HG02870 (cell line): Measurements from ENCODE around the gene GRP.

ENCODE experiments used
- ATAC-seq: cut with Tn5 transposase; IDR thresholded peaks from one replicate; pipeline ENCODE4 v1.9.1; 2021; ENCODE audit warnings: mild to moderate bottlenecking, moderate library complexity; ENCODE audit not compliant: unreplicated experiment

GRP gene

DNA sequence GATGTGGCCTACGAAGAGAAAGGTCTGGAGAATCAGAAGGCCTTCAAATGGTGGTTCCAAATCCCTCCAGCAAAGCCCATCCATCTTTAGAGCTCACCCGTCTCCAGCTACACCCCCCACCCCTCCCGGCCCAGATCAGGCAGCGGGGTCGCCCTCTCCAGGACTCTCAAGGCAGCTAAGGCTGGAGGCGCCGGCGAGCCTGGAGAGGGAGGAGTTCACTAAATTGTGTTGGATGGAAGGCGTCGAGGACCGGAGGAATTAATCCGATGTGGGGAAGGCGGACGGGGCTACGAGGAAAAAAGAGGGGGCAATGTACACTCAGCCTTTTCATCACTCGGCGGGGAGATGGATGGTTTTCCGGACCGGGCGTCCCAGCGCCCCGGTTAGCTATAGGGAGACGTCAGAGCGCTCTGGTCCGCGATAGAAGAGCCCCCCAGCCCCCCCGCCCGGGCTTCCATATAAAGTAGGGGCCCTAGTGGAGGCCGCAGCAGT, at the start of gene GRP:
Gene GRP, plus strand, starts transcription at position 487 of the 492 bp plus-strand sequence. CDS start 108 bp downstream, outside the sequence.
- ATAC-seq, result no peak

DNA sequence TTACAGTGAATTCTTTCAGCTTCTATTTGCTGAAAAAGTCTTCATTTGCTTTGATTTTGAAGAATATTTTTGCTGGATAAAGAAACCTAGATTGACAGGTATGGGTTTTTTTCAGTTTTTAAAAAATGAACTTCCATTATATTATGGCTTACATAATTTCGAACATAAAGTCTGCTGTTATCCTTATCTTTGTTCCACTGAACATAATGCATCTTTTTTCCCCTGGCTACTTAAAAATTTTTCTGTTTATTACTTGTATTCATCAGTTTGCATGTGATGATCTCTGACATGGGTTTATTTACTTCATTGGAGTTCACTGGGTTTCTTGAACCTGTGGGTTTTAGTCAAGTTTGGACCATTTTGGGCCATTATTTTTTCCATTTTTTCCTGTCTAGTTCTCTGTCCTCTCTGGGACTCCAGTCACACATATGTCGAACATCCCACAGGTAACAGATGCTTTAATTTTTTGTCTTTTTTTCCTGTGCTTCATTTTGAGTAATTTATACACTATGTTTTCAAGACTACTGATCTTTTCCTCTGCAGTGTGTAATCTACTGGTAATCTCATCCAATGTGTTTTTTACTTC, 47.2 kb upstream of the GRP start:
- ATAC-seq, result no peak

DNA sequence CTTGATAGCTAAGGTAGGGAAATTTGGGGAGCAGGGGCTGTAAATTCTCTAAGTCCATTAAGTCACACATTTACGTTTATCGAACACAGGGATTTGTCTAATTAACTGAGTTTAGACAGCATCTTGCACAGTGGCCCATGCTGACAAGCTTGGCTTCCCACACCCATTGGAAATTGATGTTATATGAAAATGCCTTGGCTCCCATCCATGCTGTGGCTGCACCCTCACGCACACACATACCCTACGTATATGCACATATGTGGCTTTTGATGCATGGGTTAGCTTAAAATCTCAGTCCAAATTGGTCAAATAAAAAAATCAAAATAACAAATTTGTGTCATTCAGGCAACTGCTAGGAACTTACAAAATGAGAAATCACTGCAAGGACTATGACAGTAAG, 42.5 kb upstream of the GRP start:
- ATAC-seq, result no peak

DNA sequence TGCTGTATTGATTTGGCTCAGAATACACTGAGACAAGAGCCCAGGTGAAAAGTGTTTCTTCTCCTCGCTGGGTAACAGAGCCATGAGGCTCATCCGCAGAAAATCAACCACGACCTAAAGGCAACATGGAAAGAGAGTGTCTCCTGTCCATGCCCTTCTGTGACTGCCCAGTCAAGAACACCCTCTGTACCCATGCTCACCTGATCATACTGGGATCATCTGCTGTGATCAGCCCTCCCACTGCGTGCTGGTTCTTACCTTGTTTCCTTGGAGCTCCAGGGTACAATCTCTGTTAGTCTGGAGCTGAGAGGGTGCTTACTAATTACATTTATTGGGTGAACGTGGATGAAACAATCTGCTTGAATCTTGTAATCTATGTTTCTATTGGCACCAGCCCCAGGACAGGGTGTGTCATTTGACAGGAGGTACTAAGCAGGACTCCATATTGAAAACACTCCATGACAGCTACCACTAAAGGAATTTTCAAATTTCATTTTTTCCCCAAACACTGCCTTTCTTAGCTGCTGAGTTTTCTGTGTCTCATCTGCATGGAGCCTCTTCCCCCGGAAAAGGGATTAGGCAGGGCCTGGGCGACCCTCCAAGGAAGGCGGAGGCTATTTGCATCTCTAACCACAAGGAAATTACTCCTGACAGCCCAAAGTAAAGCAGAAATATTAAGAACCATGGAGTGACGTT, 39.7 kb upstream of the GRP start:
- ATAC-seq, result no peak

DNA sequence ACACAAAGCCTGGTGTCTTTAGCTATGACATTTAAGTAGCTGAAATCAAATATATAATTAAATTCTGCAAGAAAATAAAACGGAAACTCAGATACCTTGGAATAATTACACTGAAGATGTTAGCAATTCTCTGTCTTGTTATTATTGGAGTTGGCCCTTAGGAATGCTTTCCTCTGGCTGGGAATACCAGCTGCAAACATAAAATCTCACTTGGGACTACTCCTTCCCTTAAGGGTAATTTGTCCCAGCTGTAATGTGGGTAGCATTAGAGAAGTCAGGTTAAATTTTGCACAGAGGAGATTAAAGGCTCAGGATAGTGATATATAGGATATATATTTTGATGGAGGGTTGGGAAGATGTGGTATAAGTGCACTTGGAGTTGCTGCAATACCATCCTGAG, 37.3 kb upstream of the GRP start:
- no peak for ATAC-seq

DNA sequence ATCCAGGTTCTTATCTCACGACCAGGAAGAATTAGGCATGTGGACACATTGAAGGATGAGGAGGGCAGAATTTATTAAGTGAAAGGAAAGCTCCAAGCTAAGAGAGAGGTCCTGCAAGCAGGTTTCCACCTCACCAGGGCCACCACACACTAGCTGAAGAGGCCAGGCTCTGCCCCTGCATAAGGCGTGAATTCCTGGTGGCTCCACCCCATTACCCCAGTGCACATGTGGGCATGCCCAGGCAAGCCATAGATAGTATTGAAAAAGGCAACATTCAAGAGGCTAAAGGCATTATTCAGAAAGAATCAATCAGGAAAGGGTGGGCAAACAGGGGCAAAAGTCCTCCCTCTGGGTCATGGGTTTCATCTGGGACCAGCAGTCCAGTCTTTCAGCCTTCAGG, 30.9 kb upstream of the GRP start:
- ATAC-seq, result no peak

DNA sequence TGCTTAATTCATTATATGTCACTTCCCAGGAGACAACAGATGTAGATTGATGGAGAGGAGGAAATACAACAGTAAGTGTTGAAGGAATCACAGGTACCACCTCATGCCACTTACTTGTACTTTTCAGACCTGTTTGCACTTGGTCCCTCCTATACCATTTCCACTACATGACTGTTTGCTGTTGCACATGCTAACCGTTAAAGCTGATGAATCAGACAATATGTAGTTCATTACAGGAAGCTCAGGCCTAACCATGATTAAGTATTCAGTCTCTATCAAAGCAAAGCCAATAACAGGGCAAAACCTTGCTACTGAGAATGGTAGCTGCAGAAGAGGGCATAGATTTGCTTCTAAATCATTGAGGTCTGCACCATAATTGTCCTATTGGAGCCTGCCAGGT, 30.2 kb upstream of the GRP start:
- no peak for ATAC-seq

DNA sequence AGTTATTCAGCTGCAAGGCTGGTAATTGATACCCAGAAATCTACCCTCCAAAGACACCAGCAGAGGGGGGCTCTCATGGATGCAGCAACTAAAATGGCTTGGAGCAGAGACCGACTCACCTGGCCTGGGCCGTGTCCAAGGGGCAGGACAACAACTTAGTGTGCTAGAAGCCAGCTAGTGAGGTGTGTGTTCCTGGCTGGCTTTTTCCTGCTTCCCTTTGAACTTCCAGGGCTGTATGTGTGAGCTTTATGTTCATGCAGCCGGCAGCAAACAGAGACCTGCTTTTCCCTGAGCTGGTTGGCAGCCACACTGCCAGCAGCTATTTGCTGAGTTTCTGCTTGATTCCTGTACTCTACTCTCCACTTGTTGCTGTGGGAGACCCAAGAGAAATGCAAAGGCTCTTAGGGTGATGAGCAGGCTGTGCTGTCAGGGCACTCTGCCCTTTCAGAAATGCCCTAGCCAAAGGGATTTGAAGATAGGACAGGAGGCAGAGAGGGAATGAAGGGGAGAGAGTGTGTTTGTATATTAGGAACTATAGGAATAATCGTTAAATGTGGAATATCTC, 23.7 kb upstream of the GRP start:
- ATAC-seq, result no peak

DNA sequence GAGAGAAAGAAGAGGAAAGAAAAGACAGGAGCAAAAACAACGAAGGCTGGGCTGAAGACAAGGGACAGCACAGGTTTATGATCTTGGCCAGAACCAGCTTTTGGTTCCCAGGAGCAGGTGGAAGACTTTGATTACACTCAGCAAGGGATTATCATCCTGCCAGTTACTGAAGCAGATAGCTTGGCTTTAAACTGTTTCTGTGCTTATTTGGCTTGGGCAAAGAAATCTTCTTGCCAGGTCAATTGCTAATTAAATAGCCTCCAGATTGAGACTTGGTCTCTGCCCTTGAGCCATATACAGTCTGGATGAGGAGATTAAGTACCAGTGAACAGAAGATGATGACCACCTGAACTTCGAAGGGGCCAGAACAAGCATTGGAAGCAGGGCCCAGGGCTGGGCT, 22.3 kb upstream of the GRP start:
- no peak for ATAC-seq

DNA sequence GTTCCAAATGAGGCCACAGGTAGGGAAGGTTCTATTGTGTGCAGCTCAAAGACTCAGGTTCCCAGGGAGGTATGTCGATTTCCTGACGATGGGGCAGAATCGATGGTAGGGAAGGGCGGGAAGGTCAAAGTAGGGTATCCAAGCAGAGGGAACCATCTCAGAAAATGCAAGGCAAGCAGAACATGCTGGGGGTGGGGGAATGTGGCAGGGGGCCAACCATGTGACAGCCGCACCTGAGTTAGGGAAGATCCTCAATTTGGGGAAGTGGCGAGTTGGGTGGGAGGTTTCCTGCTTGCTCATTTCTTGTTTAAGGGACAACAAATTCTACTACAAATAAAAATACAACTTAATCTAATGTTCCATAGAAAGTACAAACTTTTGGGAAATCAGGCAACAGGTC, 21.7 kb upstream of the GRP start:
- no peak for ATAC-seq

DNA sequence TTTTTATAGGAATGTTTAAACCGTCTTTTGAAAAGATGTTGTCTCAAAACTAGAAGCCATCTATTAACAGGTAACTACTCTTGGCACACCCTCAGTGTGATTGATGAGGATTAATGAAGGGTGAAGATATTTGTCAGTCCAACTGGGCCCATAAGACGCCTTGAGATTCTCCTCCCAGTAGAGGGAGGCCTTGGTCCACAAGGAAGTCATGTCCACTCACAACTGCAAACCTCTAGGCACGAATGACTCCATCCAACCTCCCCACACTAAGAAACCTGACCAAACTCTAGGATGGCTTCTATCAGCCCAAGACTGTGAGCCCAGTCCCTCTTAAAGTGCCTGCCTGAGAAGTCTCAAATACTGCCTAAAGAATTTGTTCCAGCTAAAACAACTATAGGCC, 19.2 kb upstream of the GRP start:
- ATAC-seq, result no peak

DNA sequence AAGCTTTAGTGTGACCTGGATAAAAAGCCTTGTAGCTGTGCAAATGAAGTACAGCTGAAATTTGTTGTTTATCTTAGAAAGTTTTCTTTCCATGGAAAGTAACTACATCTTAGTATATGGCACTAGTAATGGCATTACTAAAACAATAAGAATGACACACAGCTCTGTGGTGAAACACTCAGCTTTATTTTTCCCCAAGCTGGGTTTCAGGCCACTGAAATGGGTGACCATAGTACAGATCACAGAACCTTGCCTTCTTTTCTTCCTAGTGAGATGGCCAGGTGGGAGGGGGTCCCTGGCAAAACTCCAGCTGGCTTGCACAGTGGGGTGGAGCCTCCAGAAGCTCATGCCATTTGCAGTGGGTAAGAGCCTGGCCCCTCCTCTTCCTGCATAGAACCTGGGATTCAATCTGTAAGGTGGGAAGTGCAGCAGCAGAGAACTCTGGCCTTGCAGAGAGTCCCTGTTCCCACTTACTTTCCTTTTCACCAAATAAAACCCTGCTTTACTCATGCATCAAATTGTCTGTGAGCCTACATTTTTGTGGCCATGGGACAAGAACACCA, 17.6 kb upstream of the GRP start:
- ATAC-seq, result no peak

DNA sequence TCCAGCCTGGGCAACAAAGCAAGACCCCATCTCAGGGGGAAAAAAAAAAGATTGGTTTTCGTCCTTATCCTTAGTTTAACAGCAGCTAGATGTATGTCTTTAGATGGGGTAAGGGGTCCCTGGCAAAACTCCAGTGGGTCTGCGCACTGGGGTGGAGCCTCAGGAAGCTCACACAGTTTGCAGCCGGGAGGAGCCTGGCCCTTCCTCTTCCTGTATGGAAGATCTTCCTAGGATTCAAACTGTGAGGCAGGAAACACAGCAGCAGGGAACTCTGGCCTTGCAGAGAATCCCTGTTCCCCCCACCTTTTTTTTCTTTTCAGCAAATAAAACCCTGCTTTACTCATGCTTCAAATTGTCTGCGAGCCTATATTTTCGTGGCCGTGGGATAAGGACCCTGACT, 12.5 kb upstream of the GRP start:
- ATAC-seq, result no peak

DNA sequence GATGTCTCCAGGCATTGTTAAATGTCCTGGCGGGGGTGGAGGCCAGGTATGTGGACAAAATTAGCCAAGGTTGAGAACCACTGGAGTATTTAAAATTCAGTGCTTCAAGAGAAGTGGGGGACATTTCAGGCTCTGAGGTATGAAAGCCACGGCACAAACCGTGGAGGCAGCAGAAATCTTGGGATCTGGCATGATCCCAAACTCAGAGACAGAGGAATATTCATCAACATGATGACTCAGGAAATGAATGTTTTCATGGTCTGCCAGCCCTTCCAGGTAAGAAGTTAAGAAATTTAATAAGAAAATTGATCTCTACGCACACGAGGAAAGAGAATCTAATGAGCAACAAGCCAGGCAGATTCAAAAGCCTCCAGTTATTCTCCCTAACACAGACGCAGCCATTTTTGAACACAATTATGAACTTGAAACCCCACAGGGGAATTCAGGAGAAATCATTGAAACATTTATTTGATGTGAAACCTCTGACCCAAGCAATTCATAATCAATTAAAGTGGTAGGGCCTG, 11.3 kb upstream of the GRP start:
- no peak for ATAC-seq

DNA sequence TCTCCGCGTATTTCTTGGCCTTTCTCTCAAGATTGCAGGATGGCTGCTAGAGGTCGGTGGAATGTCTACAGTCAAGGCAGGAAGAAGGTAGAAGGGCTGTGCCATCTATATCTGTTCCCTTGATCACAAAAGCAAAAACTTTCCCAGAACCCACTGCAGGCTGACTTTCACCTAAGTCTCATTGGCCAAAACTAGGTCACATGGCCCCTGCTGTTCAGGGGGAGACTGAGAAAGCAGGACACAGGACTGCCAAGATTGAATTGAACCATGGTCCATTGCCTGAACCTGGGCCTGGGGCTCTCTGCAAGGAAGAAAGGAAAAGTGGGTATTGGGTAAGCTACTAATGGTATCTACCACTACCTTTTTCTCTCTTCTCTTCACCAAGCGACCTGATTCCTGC, 9.7 kb upstream of the GRP start:
- ATAC-seq, result no peak

DNA sequence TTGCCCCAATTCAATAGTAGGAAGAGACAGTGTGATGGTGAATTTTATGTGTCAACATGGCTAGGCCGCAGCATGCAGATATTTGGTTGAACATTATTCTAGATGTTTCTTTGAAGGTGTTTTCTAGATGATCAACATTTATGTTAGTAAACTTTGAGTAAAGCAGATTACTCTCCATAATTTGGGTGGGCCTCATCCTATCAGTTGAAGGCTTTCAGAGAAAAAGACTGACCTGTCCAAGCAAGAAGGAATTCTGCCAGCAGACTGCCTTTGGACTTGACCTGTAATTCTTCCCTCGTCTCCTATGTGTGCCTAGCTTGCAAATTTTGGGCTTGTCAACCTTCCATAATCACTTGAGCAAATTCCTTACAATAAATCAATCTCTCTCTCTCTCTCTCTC, 8.3 kb upstream of the GRP start:
- no peak for ATAC-seq

DNA sequence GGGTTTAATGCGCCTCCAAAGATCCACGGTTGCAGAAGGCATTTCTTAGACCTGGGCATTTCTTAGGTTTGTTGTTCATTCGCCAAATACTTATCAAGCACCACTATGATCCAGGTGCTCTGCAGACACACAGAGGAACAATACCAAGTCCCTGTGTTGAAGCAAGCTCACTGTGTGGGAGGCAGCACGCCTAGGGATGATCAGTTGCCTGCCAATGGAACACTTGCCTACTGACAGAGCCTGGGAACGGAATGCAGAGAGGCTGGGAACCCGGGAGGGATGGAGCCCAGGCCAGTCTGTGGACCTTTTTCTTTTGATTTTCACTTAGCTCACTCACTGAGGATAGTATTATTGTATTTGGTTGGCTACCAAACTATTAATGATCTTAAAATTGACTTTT, 1.9 kb upstream of the GRP start:
- ATAC-seq, result no peak

DNA sequence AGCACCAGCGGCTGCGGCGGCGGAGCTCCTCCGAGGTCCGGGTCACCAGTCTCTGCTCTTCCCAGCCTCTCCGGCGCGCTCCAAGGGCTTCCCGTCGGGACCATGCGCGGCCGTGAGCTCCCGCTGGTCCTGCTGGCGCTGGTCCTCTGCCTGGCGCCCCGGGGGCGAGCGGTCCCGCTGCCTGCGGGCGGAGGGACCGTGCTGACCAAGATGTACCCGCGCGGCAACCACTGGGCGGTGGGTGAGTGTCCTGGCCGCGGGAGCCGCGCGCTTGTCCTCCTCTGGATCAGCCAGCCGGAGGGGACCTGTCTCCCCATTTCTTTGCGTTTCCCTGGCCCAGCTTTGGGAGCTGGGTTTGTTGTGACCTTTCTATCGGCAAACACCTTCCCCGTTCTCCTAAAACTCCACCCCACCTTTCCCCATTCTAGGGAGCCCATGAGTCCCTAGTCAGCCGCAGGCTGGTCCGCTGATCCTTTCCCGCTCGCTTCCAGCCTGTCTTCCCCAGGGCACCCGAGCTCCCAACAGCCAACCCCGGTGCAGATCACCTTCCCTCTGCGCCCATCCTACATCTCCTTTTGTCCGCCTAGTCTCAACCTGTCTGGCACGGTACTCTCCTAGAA, 316 bp downstream of the GRP start:
- no peak for ATAC-seq

DNA sequence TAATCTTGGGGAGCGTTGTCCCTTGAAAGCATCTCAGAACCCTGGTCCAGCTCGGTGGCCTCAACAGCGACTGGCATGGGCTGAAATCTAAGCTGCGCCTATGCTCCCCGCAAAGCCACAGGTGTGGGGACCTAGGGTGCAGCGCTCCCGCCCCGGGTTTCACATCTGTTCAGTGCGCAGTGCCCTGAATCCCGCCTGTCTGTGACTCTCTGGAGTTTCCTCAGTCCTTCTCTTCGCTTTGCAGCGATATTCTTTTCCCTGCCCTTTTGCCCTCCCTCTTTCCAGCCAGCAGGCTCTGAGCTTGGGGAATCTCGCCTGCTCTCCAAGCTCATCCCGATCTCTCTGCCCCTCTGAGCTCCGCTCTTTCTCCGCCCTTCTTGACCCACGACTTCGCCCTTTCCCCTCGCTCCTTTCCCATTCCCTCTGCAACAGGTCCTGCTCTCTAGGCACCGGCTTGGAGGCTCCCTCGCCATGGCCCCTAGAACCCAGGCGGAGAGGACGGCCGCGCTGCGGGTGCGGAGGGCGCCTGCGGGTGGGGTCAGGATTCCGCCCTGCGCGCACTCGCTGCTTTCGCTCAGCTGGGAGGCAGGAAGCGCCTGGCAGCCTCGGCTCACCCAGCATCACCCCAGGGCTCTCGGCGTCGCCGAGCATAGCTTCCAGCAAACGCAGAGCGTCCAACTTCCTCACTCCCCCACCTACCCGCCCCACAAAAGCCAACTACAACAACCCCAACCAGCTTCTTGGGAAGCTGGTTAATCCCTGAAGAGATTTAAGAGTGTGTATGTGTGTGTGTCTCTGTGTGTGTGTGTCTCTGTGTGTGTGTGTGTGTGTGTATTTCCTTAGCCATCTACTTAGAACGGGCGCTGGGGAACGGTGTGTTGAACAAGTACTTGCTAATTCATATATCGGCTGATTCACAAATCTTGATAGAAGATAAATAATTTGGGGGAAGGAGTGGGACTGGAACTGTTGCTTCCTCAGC, 1.1 kb downstream of the GRP start:
- no peak for ATAC-seq

DNA sequence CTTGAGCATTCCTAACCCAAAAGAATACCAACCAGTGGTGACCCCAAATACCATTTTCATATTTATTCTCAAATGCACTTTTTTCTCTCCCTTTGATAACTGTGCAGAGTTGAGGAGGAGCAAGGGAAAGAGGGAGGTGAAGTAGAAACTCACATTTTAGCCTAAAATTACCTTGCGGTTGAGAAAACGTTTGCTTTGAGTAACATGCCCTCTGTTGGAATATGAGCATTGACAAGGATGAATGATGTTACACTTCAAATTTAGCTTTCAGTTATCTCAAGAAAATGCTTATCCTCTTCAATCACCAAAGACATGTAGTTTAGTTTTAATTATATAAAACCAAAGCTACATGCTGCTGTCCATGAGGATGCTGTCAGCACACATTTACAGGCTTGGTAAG, 2.4 kb downstream of the GRP start:
- ATAC-seq, result no peak
